Osteoblast (primary cell): ENCODE measurements around the gene INPP4A. TPM values are rescaled to one million over a fixed set of nuclear protein-coding genes. Genes with fewer than 3 reads are reported as not detected.

ENCODE experiments used
- DNase-seq: peaks from one replicate; pipeline ENCODE4 v3.0.0; 2011; ENCODE audit warnings: low spot score, mixed read lengths; ENCODE audit not compliant: insufficient read length; ENCODE audit errors: missing footprints
- H2AFZ ChIP-seq: 2 replicates; pipeline ENCODE4 v1.6.0; 2011; ENCODE audit warnings: mild to moderate bottlenecking, low read length
- H3K27ac ChIP-seq: 2 replicates; pipeline ENCODE4 v1.5.1; 2011; ENCODE audit warnings: mild to moderate bottlenecking, low read depth, low read length, moderate library complexity
- H3K27me3 ChIP-seq: 2 replicates; pipeline ENCODE4 v1.6.0; 2012; ENCODE audit warnings: mild to moderate bottlenecking, control low read depth, inconsistent platforms, low read length, moderate library complexity; ENCODE audit not compliant: insufficient read depth
- H3K36me3 ChIP-seq: 2 replicates; pipeline ENCODE4 v1.5.1; 2011; ENCODE audit warnings: mild to moderate bottlenecking, low read length, control low read depth, moderate library complexity; ENCODE audit not compliant: insufficient read depth
- H3K4me1 ChIP-seq: 2 replicates; pipeline ENCODE4 v1.5.1; 2011; ENCODE audit warnings: mild to moderate bottlenecking, low read length, control low read depth, moderate library complexity; ENCODE audit not compliant: insufficient read depth
- H3K4me2 ChIP-seq: 2 replicates; pipeline ENCODE4 v1.6.0; 2011; ENCODE audit warnings: mild to moderate bottlenecking, low read length; ENCODE audit not compliant: insufficient read depth
- H3K4me3 ChIP-seq: fragments of 200-600 bp; sonication (generic); 3 replicates; pipeline ENCODE4 v1.5.1; 2012; ENCODE audit warnings: mild to moderate bottlenecking, low read length, inconsistent platforms; ENCODE audit not compliant: insufficient read depth
- H3K79me2 ChIP-seq: 2 replicates; pipeline ENCODE4 v1.6.0; 2012; ENCODE audit warnings: mild to moderate bottlenecking, low read length, control low read depth, inconsistent platforms; ENCODE audit not compliant: insufficient read depth
- H3K9me3 ChIP-seq: 2 replicates; pipeline ENCODE4 v1.5.1; 2011; ENCODE audit warnings: low read depth, low read length, control low read depth
- H4K20me1 ChIP-seq: 2 replicates; pipeline ENCODE4 v1.6.0; 2012; ENCODE audit warnings: mild to moderate bottlenecking, low read length, control low read depth; ENCODE audit not compliant: insufficient read depth
- total RNA-seq: library from RNA; depleted of rRNA; stranded (reverse); fragments of >200 nt; gene quantifications from 2 replicates; pipeline ENCODE4 v1.2.3, GENCODE V29; 2012
- TF ChIP-seq, protein P1 (sequence below): IDR thresholded peaks from 2 replicates; pipeline ENCODE4 v1.5.1; 2011; ENCODE audit warnings: mild to moderate bottlenecking, low read depth, low read length, moderate library complexity; ENCODE audit errors: extremely low read depth

INPP4A gene
- total RNA-seq, 1 donor = 25.7 TPM

DNA sequence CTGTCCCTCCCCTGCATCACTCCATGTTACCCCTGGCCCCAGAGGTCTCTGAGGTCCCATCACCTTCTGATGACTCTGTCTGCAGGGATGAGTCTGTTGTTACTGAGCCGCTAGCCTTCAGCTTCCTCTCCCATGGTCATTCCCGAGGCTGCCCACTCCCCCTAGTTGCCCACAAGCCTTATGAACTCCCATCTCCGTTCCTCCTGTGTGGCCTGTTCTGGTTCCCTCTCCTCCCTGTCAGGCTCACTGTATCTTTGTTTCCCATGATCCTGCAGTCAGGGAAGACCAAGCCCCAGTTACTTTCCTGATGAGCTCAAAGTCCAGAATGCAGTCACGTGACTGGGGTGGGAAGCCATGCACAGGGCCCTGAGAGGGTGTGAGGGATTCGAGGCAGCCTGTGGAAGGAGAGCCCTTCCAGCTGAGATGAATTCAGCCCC is 39.5 kb downstream of the INPP4A start:
- Histone ChIP-seq H3K27ac (no peak overlapping the region), H3K36me3 (no peaks in the 10 kb centered on the region), H3K79me2 (peaks cover 24% of the 10 kb centered on the region), H2AFZ (no peak overlapping the region), H4K20me1 (peaks cover 90% of the 10 kb centered on the region), H3K4me3 (no peak overlapping the region), H3K4me2 (no peak overlapping the region), H3K4me1 (peaks cover 16% of the 10 kb centered on the region), H3K27me3 (no peaks in the 10 kb centered on the region), H3K9me3 (no peaks in the 10 kb centered on the region)
- DNase-seq = no peak
- TF ChIP-seq, protein P1, sequence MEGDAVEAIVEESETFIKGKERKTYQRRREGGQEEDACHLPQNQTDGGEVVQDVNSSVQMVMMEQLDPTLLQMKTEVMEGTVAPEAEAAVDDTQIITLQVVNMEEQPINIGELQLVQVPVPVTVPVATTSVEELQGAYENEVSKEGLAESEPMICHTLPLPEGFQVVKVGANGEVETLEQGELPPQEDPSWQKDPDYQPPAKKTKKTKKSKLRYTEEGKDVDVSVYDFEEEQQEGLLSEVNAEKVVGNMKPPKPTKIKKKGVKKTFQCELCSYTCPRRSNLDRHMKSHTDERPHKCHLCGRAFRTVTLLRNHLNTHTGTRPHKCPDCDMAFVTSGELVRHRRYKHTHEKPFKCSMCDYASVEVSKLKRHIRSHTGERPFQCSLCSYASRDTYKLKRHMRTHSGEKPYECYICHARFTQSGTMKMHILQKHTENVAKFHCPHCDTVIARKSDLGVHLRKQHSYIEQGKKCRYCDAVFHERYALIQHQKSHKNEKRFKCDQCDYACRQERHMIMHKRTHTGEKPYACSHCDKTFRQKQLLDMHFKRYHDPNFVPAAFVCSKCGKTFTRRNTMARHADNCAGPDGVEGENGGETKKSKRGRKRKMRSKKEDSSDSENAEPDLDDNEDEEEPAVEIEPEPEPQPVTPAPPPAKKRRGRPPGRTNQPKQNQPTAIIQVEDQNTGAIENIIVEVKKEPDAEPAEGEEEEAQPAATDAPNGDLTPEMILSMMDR = no peak

DNA sequence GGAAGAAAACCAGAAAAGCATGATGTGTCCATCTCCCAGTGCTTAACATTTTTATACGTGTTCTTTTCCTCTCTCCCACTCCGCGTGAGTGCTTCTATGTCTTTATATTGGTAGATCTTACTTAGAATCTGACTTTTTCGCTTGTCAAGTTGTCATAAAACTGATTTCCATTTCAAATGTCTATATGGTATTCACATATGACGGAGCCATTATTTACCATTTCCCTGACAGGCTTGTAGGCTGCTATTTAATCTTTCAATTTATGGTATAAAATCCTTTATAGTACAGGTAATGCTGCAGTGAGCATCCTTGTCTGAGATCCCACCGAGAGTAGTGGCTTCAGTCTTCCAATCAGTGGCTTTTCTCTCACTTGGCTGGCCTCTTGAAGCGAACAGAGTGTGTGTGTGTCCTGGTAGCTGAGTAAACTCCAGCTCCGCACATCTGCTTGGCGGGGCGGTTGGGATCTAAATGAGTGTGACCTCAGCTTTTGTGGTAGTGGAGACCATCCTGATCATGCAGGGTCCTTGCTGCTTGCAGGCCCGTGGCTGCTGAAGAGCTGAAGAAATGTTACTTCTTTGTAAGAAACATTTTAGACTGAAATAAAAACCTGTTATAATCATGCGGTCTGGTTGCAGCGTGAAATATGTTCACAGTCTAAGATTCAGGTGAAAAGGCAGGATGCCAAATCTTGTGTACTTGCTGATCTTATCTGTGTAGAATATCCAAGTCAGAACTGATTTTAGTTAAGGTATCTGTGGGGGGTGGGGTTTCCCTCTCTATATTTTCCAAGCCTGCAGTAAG is 40.2 kb downstream of the INPP4A start:
- TF ChIP-seq, protein P1 = no peak
- Histone ChIP-seq H3K4me3 (no peak overlapping the region), H3K9me3 (no peaks in the 10 kb centered on the region), H3K27ac (no peak overlapping the region), H4K20me1 (peaks cover 84% of the 10 kb centered on the region), H3K4me2 (no peak overlapping the region), H3K27me3 (no peaks in the 10 kb centered on the region), H3K4me1 (peaks cover 9% of the 10 kb centered on the region), H3K79me2 (peaks cover 23% of the 10 kb centered on the region), H2AFZ (no peak overlapping the region), H3K36me3 (no peaks in the 10 kb centered on the region)
- no peak for DNase-seq

DNA sequence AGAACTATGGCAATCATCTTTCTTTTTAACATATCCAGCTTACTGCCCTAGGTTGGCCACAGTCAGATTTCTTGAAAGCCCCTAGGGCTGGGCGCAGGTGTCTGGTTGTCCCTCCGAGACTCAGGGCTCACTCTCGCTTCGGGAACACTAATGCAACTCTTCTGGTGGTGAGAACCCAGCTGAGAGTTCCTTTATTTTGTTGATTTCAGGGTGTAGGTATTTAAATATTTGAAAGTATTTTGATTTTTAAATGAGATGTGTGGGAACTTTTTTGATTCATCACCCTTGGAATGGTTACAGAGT is 40.7 kb downstream of the INPP4A start:
- Histone ChIP-seq H3K27me3 (no peaks in the 10 kb centered on the region), H3K9me3 (no peaks in the 10 kb centered on the region), H3K4me1 (peaks cover 4% of the 10 kb centered on the region), H4K20me1 (peaks cover 82% of the 10 kb centered on the region), H3K36me3 (no peaks in the 10 kb centered on the region), H3K27ac (no peak overlapping the region), H2AFZ (no peak overlapping the region), H3K4me2 (no peak overlapping the region), H3K79me2 (peaks cover 28% of the 10 kb centered on the region), H3K4me3 (no peak overlapping the region)
- TF ChIP-seq, protein P1 = no peak
- no peak for DNase-seq

DNA sequence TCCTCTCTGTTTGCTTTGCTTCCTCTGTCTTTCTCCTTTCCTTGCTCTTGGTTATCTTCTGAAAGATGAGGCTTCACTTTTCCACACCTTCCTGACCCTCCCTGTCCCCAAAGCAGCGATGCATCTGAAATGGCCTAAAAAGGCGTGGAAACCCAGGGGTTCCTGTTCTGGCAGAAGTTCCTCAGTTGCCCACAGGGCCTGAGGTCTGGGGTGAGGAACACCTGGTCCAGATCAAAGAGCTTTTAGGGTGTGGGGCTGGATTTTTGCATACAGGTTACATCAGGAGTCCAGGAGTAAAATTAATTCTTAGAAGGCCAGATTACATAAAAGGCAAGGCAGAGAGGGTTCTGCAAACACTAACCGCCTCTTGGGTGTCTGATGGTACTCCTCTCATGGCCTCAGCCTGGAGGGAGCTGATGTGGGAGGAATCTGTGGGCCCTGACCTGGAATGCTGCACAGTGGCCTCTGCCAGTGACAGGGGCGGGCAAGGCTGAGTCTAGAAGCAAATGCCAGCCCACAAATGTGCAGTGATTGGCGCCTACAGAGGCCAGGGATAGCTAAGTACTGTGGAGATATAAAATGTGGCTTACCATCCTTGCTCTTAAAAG is 41.8 kb downstream of the INPP4A start:
- Histone ChIP-seq H3K4me1 (peaks cover 4% of the 10 kb centered on the region), H2AFZ (no peak overlapping the region), H3K27me3 (no peaks in the 10 kb centered on the region), H3K9me3 (no peaks in the 10 kb centered on the region), H3K79me2 (peaks cover 32% of the 10 kb centered on the region), H3K27ac (no peak overlapping the region), H4K20me1 (peaks cover 75% of the 10 kb centered on the region), H3K4me2 (no peak overlapping the region), H3K4me3 (no peak overlapping the region), H3K36me3 (no peaks in the 10 kb centered on the region)
- TF ChIP-seq, protein P1 = no peak
- DNase-seq = no peak
